Panc1 (cell line): Measurements from ENCODE around the gene MEIS1. TPM values are rescaled to one million over a fixed set of nuclear protein-coding genes. Genes with fewer than 3 reads are reported as not detected.

Source experiments
- ATAC-seq: fragments of 200-7000 bp; cut with Tn5 transposase; 2 replicates; pipeline ENCODE4 v1.9.1; 2020; ENCODE audit warnings: mild to moderate bottlenecking, moderate library complexity
- BruUV-seq: library from RNA; stranded (reverse); fragments of 400-500 nt; replicated peaks from 2 replicates; lab custom pipeline; 2021; lab: Mats Ljungman, UMichigan
- CTCF ChIA-PET: fragments of 300-600 bp; sonication (Branson Sonifier 250); formaldehyde crosslinking; loops from one replicate; lab custom pipeline; 2022; ENCODE audit warnings: antibody characterized with exemption; lab: Charles Lee
- POLR2A ChIA-PET: fragments of 300-600 bp; sonication (Branson Sonifier 250); formaldehyde crosslinking; loops from one replicate; lab custom pipeline; 2022; ENCODE audit warnings: antibody characterized with exemption; lab: Charles Lee
- DNase-seq: peaks from one replicate; pipeline ENCODE4 v3.0.0-alpha.2; 2010; ENCODE audit warnings: low read depth, low spot score
- H3K27ac ChIP-seq: 2 replicates; pipeline ENCODE4 v1.5.1; 2011; ENCODE audit warnings: mild to moderate bottlenecking, low read length, inconsistent platforms
- H3K27me3 ChIP-seq: fragments of 200-500 bp; sonication (Bioruptor generic); 2 replicates; pipeline ENCODE4 v1.6.0; 2014; ENCODE audit warnings: low read length, inconsistent platforms; ENCODE audit not compliant: control insufficient read depth, insufficient read depth
- H3K36me3 ChIP-seq: fragments of 200-500 bp; sonication (Bioruptor generic); 2 replicates; pipeline ENCODE4 v1.5.1; 2014; ENCODE audit warnings: inconsistent platforms, mild to moderate bottlenecking, low read length, moderate library complexity; ENCODE audit not compliant: control insufficient read depth, insufficient read depth
- H3K4me1 ChIP-seq: 2 replicates; pipeline ENCODE4 v1.5.1; 2011; ENCODE audit warnings: inconsistent platforms, mild to moderate bottlenecking, low read length, moderate library complexity; ENCODE audit not compliant: control insufficient read depth, insufficient read depth
- H3K4me3 ChIP-seq, 2 experiments: 2 replicates each; pipeline ENCODE4 v1.5.1; 2011 to 2012; ENCODE audit warnings: low read depth in 2 of 2, low read length in 2 of 2, mild to moderate bottlenecking in 2 of 2, inconsistent platforms in 1 of 2, moderate library complexity in 1 of 2
- H3K9me3 ChIP-seq: fragments of 200-500 bp; sonication (Bioruptor generic); 2 replicates; pipeline ENCODE4 v1.5.1; 2014; ENCODE audit warnings: low read depth, mild to moderate bottlenecking, inconsistent platforms, low read length, moderate library complexity; ENCODE audit not compliant: control insufficient read depth, insufficient read depth
- CTCF ChIP-seq: fragments of 450-650 bp; IDR thresholded peaks from 2 replicates; pipeline ENCODE4 v1.5.1; 2017; ENCODE audit warnings: mild to moderate bottlenecking
- POLR2AphosphoS5 ChIP-seq: IDR thresholded peaks from 2 replicates; pipeline ENCODE4 v1.6.1; 2012; ENCODE audit warnings: mild to moderate bottlenecking, low read depth, low read length, moderate library complexity
- REST ChIP-seq, 2 experiments: IDR thresholded peaks; 2 replicates each; pipeline ENCODE4 v1.6.1; 2011 to 2012; ENCODE audit warnings: low read depth in 2 of 2, control low read depth in 1 of 2, low read length in 1 of 2, mild to moderate bottlenecking in 1 of 2, moderate library complexity in 1 of 2; ENCODE audit not compliant: insufficient read depth in 1 of 2
- SIN3A ChIP-seq: IDR thresholded peaks from 2 replicates; pipeline ENCODE4 v1.6.1; 2012; ENCODE audit warnings: low read depth, mild to moderate bottlenecking, low read length, moderate library complexity, borderline replicate concordance; ENCODE audit not compliant: insufficient read depth
- TCF7L2 ChIP-seq: IDR thresholded peaks from 2 replicates; pipeline ENCODE4 v1.6.1; 2011; ENCODE audit warnings: mild to moderate bottlenecking, low read depth, low read length, inconsistent platforms
- in situ Hi-C: cut with HindIII; loops from 2 replicates; pipeline ENCODE4 v1.10.0; 2016; ENCODE audit warnings: low sequenced_read_pairs, low pct_unique_long_range_greater_than_20kb
- intact Hi-C: fragments of 100-400 bp; cut with micrococcal nuclease; formaldehyde crosslinking; loops from one replicate; pipeline ENCODE4 v1.10.0; 2022; ENCODE audit not compliant: unreplicated experiment
- total RNA-seq: library from RNA; stranded (reverse); gene quantifications from one replicate; pipeline ENCODE4 v1.2.1, GENCODE V29; 2021; ENCODE audit not compliant: unreplicated experiment

Gene MEIS1
- total RNA-seq, 1 experiment from 2014 or later, result 2.0 TPM

- no peaks in the 10 kb centered on the region for H3K9me3 ChIP-seq
- no peaks in the 10 kb centered on the region for H3K27me3 ChIP-seq
- CTCF ChIA-PET, result no interaction called here
- TF ChIP-seq POLR2AphosphoS5, result no peak
- TF ChIP-seq CTCF, result no peak
- no peak for TF ChIP-seq TCF7L2
- no peak for TF ChIP-seq SIN3A
- no peak for TF ChIP-seq REST (IDR thresholded peaks at IDR 0.05; ENCODE audit: insufficient read depth in 1 of 2, low read depth in 2 of 2, low read length in 1 of 2)
- no peak for DNase-seq
- H3K4me3 ChIP-seq, result no peak overlapping the region
- POLR2A ChIA-PET, result interaction anchor here (0.6 kb wide), 1 partner anchor 19 kb away, joined by 3 read pairs; no protein-coding TSS in a partner anchor
- no peaks in the 10 kb centered on the region for H3K4me1 ChIP-seq
- no peak overlapping the region for H3K27ac ChIP-seq
- no TSS peak for BruUV-seq
- intact Hi-C loops (no loop called here), in situ Hi-C loops (no loop called here)
- no peak for ATAC-seq
- no peaks in the 10 kb centered on the region for H3K36me3 ChIP-seq
Measured at GRCh38 chr2:66602341-66602740, 167.4 kb downstream of the MEIS1 start.

GRCh38 chr2:66604326-66604725 lies 169.4 kb downstream of the MEIS1 start:
- no peak for TF ChIP-seq POLR2AphosphoS5
- no peak for TF ChIP-seq REST (IDR thresholded peaks at IDR 0.05; ENCODE audit: insufficient read depth in 1 of 2, low read depth in 2 of 2, low read length in 1 of 2)
- TF ChIP-seq TCF7L2, result no peak
- no peak for TF ChIP-seq SIN3A
- TF ChIP-seq CTCF, result no peak
- intact Hi-C loops, result no loop called here
- no peak overlapping the region for H3K4me3 ChIP-seq
- no peaks in the 10 kb centered on the region for H3K27me3 ChIP-seq
- no peaks in the 10 kb centered on the region for H3K4me1 ChIP-seq
- H3K9me3 ChIP-seq, result no peaks in the 10 kb centered on the region
- no peak for DNase-seq
- in situ Hi-C loops, result no loop called here
- ChIA-PET CTCF (no interaction called here), POLR2A (no interaction called here)
- no TSS peak for BruUV-seq
- ATAC-seq, result no peak
- H3K27ac ChIP-seq, result no peak overlapping the region
- no peaks in the 10 kb centered on the region for H3K36me3 ChIP-seq
